ENCODE results near the gene PPARA. TPM values are rescaled to one million over a fixed set of nuclear protein-coding genes. Genes with fewer than 3 reads are reported as not detected.

PPARA gene
- total RNA-seq, 2 experiments from 2014 or later: 3.3 to 10.5 TPM

- TF ChIP-seq EZH2phosphoT487 (IDR thresholded peaks at IDR 0.05; ENCODE audit: borderline replicate concordance, low read depth, low read length) (no peak), CTCF (conservative IDR thresholded peaks at IDR 0.05; ENCODE audit: low read length) (no peak)
- BruUV-seq (replicated peaks): no TSS peak
Observed at GRCh38 chr22:46272762-46273431, 122.6 kb downstream of the PPARA start.

GRCh38 chr22:46273432-46274148, 123.3 kb downstream of the PPARA start:
- TF ChIP-seq EZH2phosphoT487 (IDR thresholded peaks at IDR 0.05; ENCODE audit: borderline replicate concordance, low read depth, low read length) (no peak), CTCF (conservative IDR thresholded peaks at IDR 0.05; ENCODE audit: low read length) (no peak)
- BruUV-seq (replicated peaks): no TSS peak
- no peak for DNase-seq (ENCODE audit: low spot score)
- Histone ChIP-seq H4K20me1 (ENCODE audit: insufficient read depth, low read length) (no peaks in the 10 kb centered on the region), H3K4me3 (ENCODE audit: low read depth, low read length, poor library complexity, severe bottlenecking) (no peak overlapping the region), H3K4me1 (ENCODE audit: insufficient read depth, low read length, poor library complexity, severe bottlenecking) (no peaks in the 10 kb centered on the region), H3K79me2 (ENCODE audit: insufficient read depth, low read depth, low read length) (no peaks in the 10 kb centered on the region), H3K27ac (ENCODE audit: low read depth, low read length, poor library complexity, severe bottlenecking) (no peak overlapping the region), H3K9me3 (ENCODE audit: low read length) (peaks cover 4% of the 10 kb centered on the region; the same call in 1 of the 2 replicates), H3K9me2 (ENCODE audit: insufficient read depth, low read length) (no peaks in the 10 kb centered on the region), H3K4me2 (ENCODE audit: low read length) (no peak overlapping the region), H3K36me3 (ENCODE audit: insufficient read depth, low read length) (no peaks in the 10 kb centered on the region; the same call in 1 of the 2 replicates), H2AFZ (ENCODE audit: low read length) (no peak overlapping the region)
- POLR2A ChIA-PET: no interaction called here
- intact Hi-C loops (cut with micrococcal nuclease; ENCODE audit: unreplicated experiment): no loop called here
- CTCF ChIA-PET (ENCODE audit: unreplicated experiment): no interaction called here

More at GRCh38 chr22:46272762-46273431, 122.6 kb downstream of the PPARA start:
- intact Hi-C loops (cut with micrococcal nuclease; ENCODE audit: unreplicated experiment): no loop called here
- H4K20me1 ChIP-seq (ENCODE audit: insufficient read depth, low read length): no peaks in the 10 kb centered on the region
- H3K4me3 ChIP-seq (ENCODE audit: low read depth, low read length, poor library complexity, severe bottlenecking): no peak overlapping the region
- H3K4me2 ChIP-seq (ENCODE audit: low read length): no peak overlapping the region
- no peak for DNase-seq (ENCODE audit: low spot score)
- no peaks in the 10 kb centered on the region for H3K9me2 ChIP-seq (ENCODE audit: insufficient read depth, low read length)
- no peak overlapping the region for H3K27ac ChIP-seq (ENCODE audit: low read depth, low read length, poor library complexity, severe bottlenecking)
- H3K79me2 ChIP-seq (ENCODE audit: insufficient read depth, low read depth, low read length): no peaks in the 10 kb centered on the region
- H3K4me1 ChIP-seq (ENCODE audit: insufficient read depth, low read length, poor library complexity, severe bottlenecking): no peaks in the 10 kb centered on the region
- ChIA-PET CTCF (ENCODE audit: unreplicated experiment) (no interaction called here), POLR2A (no interaction called here)
- H3K9me3 ChIP-seq (ENCODE audit: low read length): peaks cover 4% of the 10 kb centered on the region; the same call in 1 of the 2 replicates
- H3K36me3 ChIP-seq (ENCODE audit: insufficient read depth, low read length): no peaks in the 10 kb centered on the region; the same call in 1 of the 2 replicates
- H2AFZ ChIP-seq (ENCODE audit: low read length): no peak overlapping the region

- Histone ChIP-seq H2AFZ (ENCODE audit: low read length) (no peak overlapping the region), H3K9me2 (ENCODE audit: insufficient read depth, low read length) (no peaks in the 10 kb centered on the region), H3K27ac (ENCODE audit: low read depth, low read length, poor library complexity, severe bottlenecking) (no peak overlapping the region), H4K20me1 (ENCODE audit: insufficient read depth, low read length) (no peaks in the 10 kb centered on the region), H3K79me2 (ENCODE audit: insufficient read depth, low read depth, low read length) (no peaks in the 10 kb centered on the region), H3K9me3 (ENCODE audit: low read length) (peaks cover 4% of the 10 kb centered on the region; the same call in 1 of the 2 replicates), H3K4me1 (ENCODE audit: insufficient read depth, low read length, poor library complexity, severe bottlenecking) (no peaks in the 10 kb centered on the region), H3K36me3 (ENCODE audit: insufficient read depth, low read length) (no peaks in the 10 kb centered on the region; the same call in 1 of the 2 replicates), H3K4me2 (ENCODE audit: low read length) (no peak overlapping the region), H3K4me3 (ENCODE audit: low read depth, low read length, poor library complexity, severe bottlenecking) (no peak overlapping the region)
- no TSS peak for BruUV-seq (replicated peaks)
- CTCF ChIA-PET (ENCODE audit: unreplicated experiment): no interaction called here
- intact Hi-C loops (cut with micrococcal nuclease; ENCODE audit: unreplicated experiment): no loop called here
- TF ChIP-seq CTCF (conservative IDR thresholded peaks at IDR 0.05; ENCODE audit: low read length) (no peak), EZH2phosphoT487 (IDR thresholded peaks at IDR 0.05; ENCODE audit: borderline replicate concordance, low read depth, low read length) (no peak)
- POLR2A ChIA-PET: no interaction called here
- DNase-seq (ENCODE audit: low spot score): no peak
Observed at GRCh38 chr22:46274381-46274780, 124.1 kb downstream of the PPARA start.
